ENCODE results near the gene RPS2.
A peak's percentile ranks its signal among the peaks of the same experiment; 100 is the strongest.
"Not testable (repeated sequence)": the region's sequence is repeated elsewhere in the genome, so short reads cannot be mapped to it uniquely, and the experiment has no call there.

Gene RPS2

GRCh38 chr16:1959269-1960039 lies 5.2 kb downstream of the RPS2 start, which contains the start of gene NDUFB10:
Gene NDUFB10 (plus strand): TSS chr16:1959538. CDS start chr16:1959625, 87 bp downstream.
- FAIRE-seq (peak; percentile 97), DNase-seq (ENCODE audit: insufficient read length, low spot score) (peak; percentile 94)
- peak; percentile 84 for TF ChIP-seq POLR2AphosphoS5 (IDR thresholded peaks at IDR 0.05; ENCODE audit: low read depth, low read length)
- peak; percentile 69; the same call in 1 of the 2 replicates for TF ChIP-seq POLR2A (IDR thresholded peaks at IDR 0.05; ENCODE audit: low read depth, low read length)
- TF ChIP-seq POU2F2 (IDR thresholded peaks at IDR 0.05; ENCODE audit: low read depth, low read length), result no peak
- no peak for TF ChIP-seq SPI1 (IDR thresholded peaks at IDR 0.05; ENCODE audit: low read depth, low read length)
- TF ChIP-seq TAF1 (IDR thresholded peaks at IDR 0.05; ENCODE audit: low read depth, low read length), result peak; percentile 47; the same call in 1 of the 2 replicates
- TF ChIP-seq PAX5 (IDR thresholded peaks at IDR 0.05; ENCODE audit: insufficient read depth, low read length, severe bottlenecking), result no peak

GRCh38 chr16:1958715-1959268 lies 5.8 kb downstream of the RPS2 start:
- TF ChIP-seq PAX5 (IDR thresholded peaks at IDR 0.05; ENCODE audit: insufficient read depth, low read length, severe bottlenecking) (no peak), SPI1 (IDR thresholded peaks at IDR 0.05; ENCODE audit: low read depth, low read length) (no peak), TAF1 (IDR thresholded peaks at IDR 0.05; ENCODE audit: low read depth, low read length) (no peak), POLR2AphosphoS5 (IDR thresholded peaks at IDR 0.05; ENCODE audit: low read depth, low read length) (no peak), POU2F2 (IDR thresholded peaks at IDR 0.05; ENCODE audit: low read depth, low read length) (no peak), POLR2A (IDR thresholded peaks at IDR 0.05; ENCODE audit: low read depth, low read length) (no peak)
- FAIRE-seq (no peak), DNase-seq (ENCODE audit: insufficient read length, low spot score) (no peak)

GRCh38 chr16:1958143-1958491 lies 6.5 kb downstream of the RPS2 start:
- DNase-seq (ENCODE audit: insufficient read length, low spot score), result not testable (repeated sequence)

GRCh38 chr16:1957434-1958142 lies 7.0 kb downstream of the RPS2 start:
- not testable (repeated sequence) for FAIRE-seq; DNase-seq (ENCODE audit: insufficient read length, low spot score)

More at GRCh38 chr16:1958143-1958491, 6.5 kb downstream of the RPS2 start:
- FAIRE-seq, result not testable (repeated sequence)

- no peak for TF ChIP-seq POU2F2 (IDR thresholded peaks at IDR 0.05; ENCODE audit: low read depth, low read length)
- no peak for TF ChIP-seq POLR2AphosphoS5 (IDR thresholded peaks at IDR 0.05; ENCODE audit: low read depth, low read length)
- no peak for TF ChIP-seq POLR2A (IDR thresholded peaks at IDR 0.05; ENCODE audit: low read depth, low read length)
- TF ChIP-seq PAX5 (IDR thresholded peaks at IDR 0.05; ENCODE audit: insufficient read depth, low read length, severe bottlenecking), result no peak
- TF ChIP-seq SPI1 (IDR thresholded peaks at IDR 0.05; ENCODE audit: low read depth, low read length), result no peak
- no peak for TF ChIP-seq TAF1 (IDR thresholded peaks at IDR 0.05; ENCODE audit: low read depth, low read length)
- DNase-seq (ENCODE audit: insufficient read length, low spot score), result no peak
- no peak for FAIRE-seq
Measured at GRCh38 chr16:1953734-1954133, 10.9 kb downstream of the RPS2 start.

GRCh38 chr16:1950559-1950958 lies 14.1 kb downstream of the RPS2 start:
- FAIRE-seq (no peak), DNase-seq (ENCODE audit: insufficient read length, low spot score) (no peak)
- no peak for TF ChIP-seq POU2F2 (IDR thresholded peaks at IDR 0.05; ENCODE audit: low read depth, low read length)
- TF ChIP-seq TAF1 (IDR thresholded peaks at IDR 0.05; ENCODE audit: low read depth, low read length), result no peak
- no peak for TF ChIP-seq SPI1 (IDR thresholded peaks at IDR 0.05; ENCODE audit: low read depth, low read length)
- no peak for TF ChIP-seq POLR2A (IDR thresholded peaks at IDR 0.05; ENCODE audit: low read depth, low read length)
- no peak for TF ChIP-seq POLR2AphosphoS5 (IDR thresholded peaks at IDR 0.05; ENCODE audit: low read depth, low read length)
- no peak for TF ChIP-seq PAX5 (IDR thresholded peaks at IDR 0.05; ENCODE audit: insufficient read depth, low read length, severe bottlenecking)

- TF ChIP-seq PAX5 (IDR thresholded peaks at IDR 0.05; ENCODE audit: insufficient read depth, low read length, severe bottlenecking) (no peak), POLR2AphosphoS5 (IDR thresholded peaks at IDR 0.05; ENCODE audit: low read depth, low read length) (no peak), POU2F2 (IDR thresholded peaks at IDR 0.05; ENCODE audit: low read depth, low read length) (no peak), POLR2A (IDR thresholded peaks at IDR 0.05; ENCODE audit: low read depth, low read length) (no peak), TAF1 (IDR thresholded peaks at IDR 0.05; ENCODE audit: low read depth, low read length) (no peak), SPI1 (IDR thresholded peaks at IDR 0.05; ENCODE audit: low read depth, low read length) (no peak)
- FAIRE-seq, result no peak
Measured at GRCh38 chr16:1950047-1950446, 14.6 kb downstream of the RPS2 start.

GRCh38 chr16:1949507-1949906 lies 15.1 kb downstream of the RPS2 start:
- FAIRE-seq (no peak), DNase-seq (ENCODE audit: insufficient read length, low spot score) (no peak)
- TF ChIP-seq POLR2AphosphoS5 (IDR thresholded peaks at IDR 0.05; ENCODE audit: low read depth, low read length) (no peak), TAF1 (IDR thresholded peaks at IDR 0.05; ENCODE audit: low read depth, low read length) (no peak), POLR2A (IDR thresholded peaks at IDR 0.05; ENCODE audit: low read depth, low read length) (no peak), PAX5 (IDR thresholded peaks at IDR 0.05; ENCODE audit: insufficient read depth, low read length, severe bottlenecking) (no peak), SPI1 (IDR thresholded peaks at IDR 0.05; ENCODE audit: low read depth, low read length) (no peak), POU2F2 (IDR thresholded peaks at IDR 0.05; ENCODE audit: low read depth, low read length) (no peak)

More at GRCh38 chr16:1950047-1950446, 14.6 kb downstream of the RPS2 start:
- DNase-seq (ENCODE audit: insufficient read length, low spot score), result no peak

- FAIRE-seq, result no peak
- no peak for DNase-seq (ENCODE audit: insufficient read length, low spot score)
- no peak for TF ChIP-seq POLR2A (IDR thresholded peaks at IDR 0.05; ENCODE audit: low read depth, low read length)
- TF ChIP-seq POU2F2 (IDR thresholded peaks at IDR 0.05; ENCODE audit: low read depth, low read length), result no peak
Measured at GRCh38 chr16:1947369-1947670, 17.3 kb downstream of the RPS2 start.

All from GM12891 (cell line).